ENCODE data around the gene PARP3.

The PARP3 gene

GRCh38 chr3:51934139-51934850 is 7.9 kb upstream of the PARP3 start:
- no peak for DNase-seq (ENCODE audit: low read depth in 2 of 2)

DNA sequence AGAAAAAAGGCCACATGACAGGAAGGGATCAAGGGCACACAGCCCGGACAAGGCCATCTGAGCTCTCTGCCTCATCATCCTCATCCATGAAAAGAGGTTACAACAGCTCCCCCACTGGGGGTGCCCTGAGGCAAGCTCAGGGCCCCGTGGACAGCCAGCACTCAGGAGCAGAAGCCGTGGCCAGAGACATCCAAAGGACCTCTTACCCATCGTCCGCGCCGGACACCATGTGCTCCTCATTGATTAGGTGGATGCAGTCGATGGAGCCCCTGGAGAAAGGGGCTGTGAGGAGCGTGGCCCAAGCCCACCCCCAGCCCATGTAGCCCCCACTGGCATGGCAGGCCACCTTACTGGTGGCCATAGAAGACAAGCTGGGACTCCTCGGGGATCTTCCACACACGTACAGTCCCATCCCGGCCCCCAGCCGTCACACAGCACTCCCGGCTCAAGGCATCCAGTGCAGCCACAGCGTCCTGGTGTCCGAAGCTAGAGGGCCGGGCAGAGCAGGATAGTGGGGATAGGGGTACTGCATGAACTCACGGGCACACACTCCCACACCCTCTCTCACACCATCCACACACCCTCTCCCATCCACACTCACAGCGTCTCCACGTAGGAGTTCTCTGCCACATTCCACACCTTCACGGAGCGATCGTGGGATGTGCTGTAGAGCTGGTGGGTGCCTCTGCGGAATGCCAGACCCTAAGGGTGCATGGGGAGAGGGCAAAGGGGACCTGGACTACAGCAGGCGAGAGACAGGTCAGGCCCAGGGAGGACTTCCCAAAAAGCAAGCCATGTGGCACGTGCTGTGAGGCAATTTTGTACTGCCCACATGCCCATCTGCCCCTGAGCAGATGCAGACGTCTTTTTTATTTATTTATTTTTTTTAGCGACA is 6.9 kb upstream of the PARP3 start:
- DNase-seq (ENCODE audit: low read depth in 2 of 2): no peak

GRCh38 chr3:51935886-51936755 is 6.0 kb upstream of the PARP3 start:
- DNase-seq (ENCODE audit: low read depth in 2 of 2): no peak

DNA sequence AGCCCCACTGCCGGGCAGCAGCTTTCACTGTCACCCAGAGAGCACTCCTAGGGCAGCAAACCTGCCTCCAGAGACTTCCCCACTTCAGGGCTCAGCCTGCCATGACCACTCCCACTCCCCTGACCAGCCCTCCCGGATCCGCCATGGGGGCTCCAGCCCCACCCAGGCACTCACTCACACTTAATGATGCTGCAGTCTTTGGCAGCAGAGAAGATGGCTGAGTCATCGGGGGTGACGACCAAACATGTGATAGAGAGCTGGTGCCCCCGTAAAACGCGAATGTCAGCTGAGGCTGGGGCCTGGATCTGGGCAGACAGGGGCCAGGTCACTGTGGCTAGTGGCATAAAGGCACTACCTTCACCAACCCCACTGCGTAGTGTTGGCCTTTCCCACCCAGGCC is 5.1 kb upstream of the PARP3 start:
- no peak for DNase-seq (ENCODE audit: low read depth in 2 of 2)

- DNase-seq (ENCODE audit: low read depth in 2 of 2): no peak
These were observed 4.3 kb upstream of the PARP3 start for GRCh38 chr3:51937611-51938450.

- DNase-seq (ENCODE audit: low read depth in 2 of 2): no peak
These were observed 3.3 kb upstream of the PARP3 start for GRCh38 chr3:51938780-51939425.

GRCh38 chr3:51940648-51941462 is 1.3 kb upstream of the PARP3 start:
- DNase-seq (ENCODE audit: low read depth in 2 of 2): no peak

DNA sequence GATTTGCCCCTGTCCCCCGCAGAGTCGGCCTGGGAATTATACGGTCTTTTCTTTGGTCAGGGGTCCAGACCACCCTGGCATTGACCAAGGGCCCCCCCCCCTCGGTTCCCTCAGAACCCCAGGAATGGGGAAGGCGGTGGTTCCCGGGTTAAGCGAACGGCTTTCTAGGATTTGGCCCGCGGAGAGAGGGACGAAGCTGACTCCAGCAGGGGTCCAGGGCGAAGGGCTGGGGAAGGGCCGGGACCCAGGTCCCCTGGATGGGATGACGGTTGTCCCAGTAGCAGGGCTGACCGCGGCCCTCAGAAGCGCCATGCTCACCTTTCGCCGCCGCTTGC is 733 bp upstream of the PARP3 start:
- DNase-seq (ENCODE audit: low read depth in 2 of 2): no peak

DNA sequence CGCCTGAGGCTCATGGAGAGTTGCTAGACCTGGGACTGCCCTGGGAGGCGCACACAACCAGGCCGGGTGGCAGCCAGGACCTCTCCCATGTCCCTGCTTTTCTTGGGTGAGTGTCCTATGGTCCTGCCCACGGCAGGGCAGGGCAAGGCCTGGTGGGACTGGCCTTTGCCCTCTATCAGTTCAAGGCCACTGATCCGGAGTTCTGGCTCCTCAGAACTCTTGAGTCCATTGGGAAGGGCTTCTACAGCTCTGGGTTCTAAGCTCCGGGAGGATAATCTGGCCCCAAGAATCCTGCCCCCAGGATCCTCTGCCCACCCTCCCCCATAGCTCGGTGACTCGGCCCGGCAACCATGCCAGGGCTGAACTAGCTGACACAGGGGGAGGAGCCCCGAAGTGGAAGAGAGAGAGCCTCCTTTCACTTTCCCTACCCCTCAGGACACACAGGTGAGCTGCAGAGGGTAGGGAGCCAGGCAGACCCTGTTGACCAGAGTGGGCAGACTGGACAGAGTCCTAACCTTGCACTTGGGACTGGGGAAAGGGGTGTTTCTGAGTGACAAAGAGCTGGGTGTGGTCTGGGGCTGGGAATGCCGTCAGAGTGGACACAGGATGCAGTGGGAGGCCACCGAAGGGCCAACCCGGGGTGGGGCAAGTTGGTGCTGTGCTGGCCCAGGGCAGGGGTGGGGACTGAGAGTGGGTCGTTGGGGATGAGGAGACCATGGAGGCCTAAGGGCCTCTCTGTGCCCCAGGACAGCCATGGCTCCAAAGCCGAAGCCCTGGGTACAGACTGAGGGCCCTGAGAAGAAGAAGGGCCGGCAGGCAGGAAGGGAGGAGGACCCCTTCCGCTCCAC is 664 bp downstream of the PARP3 start:
- DNase-seq (ENCODE audit: low read depth in 2 of 2): peak; percentile 29 to 41

- DNase-seq (ENCODE audit: low read depth in 2 of 2): no peak
These were observed 1.6 kb downstream of the PARP3 start for GRCh38 chr3:51943451-51944391.

- no peak for DNase-seq (ENCODE audit: low read depth in 2 of 2)
These were observed 2.4 kb downstream of the PARP3 start for GRCh38 chr3:51944451-51945021.

GRCh38 chr3:51945031-51945840 is 3.1 kb downstream of the PARP3 start:
- DNase-seq (ENCODE audit: low read depth in 2 of 2): no peak

DNA sequence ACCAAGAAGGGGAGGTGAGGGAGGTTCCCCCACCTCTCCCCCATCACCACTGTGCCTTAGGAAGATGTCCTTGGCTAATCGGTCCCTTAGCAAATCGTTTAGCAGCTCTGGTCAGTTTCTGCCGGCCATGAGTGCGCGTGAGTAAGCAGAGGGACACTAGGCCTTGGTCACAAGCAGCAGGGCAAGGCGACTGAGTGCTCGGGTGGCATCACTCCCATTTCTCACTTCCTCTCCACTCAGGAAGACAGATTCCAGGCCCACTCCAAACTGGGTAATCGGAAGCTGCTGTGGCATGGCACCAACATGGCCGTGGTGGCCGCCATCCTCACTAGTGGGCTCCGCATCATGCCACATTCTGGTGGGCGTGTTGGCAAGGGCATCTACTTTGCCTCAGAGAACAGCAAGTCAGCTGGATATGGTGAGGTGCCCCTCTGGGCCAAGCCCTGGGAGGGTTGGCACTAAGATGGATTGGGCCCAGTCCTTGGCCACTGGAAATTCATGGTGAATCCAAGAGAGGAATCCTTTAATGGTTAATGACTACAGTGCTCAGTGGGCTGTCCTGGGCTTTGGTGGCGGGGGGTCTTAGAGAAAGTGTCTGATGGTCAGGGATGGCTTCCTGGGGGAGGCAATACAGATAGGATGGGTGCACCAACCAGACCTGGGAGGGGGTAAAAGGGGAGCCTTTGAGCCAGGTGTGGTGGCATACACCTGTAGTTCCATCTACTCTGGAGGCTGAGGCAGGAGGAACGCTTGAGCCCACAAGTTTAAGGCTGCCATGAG is 4.0 kb downstream of the PARP3 start:
- DNase-seq (ENCODE audit: low read depth in 2 of 2): no peak

- DNase-seq (ENCODE audit: low read depth in 2 of 2): no peak
These were observed 4.6 kb downstream of the PARP3 start for GRCh38 chr3:51946796-51947195.

- DNase-seq (ENCODE audit: low read depth in 2 of 2): no peak
These were observed 5.2 kb downstream of the PARP3 start for GRCh38 chr3:51947215-51947900.
